BJ (cell line): ENCODE measurements around the gene RAB40C. TPM values are rescaled to one million over a fixed set of nuclear protein-coding genes. Genes with fewer than 3 reads are reported as not detected.

Experiments
- CTCF ChIA-PET: fragments of 350-600 bp; formaldehyde crosslinking; extraction: SDS; loops from one replicate; lab custom pipeline; 2021; ENCODE audit warnings: antibody characterized with exemption, inconsistent platforms; lab: Yijun Ruan, JAX
- POLR2A ChIA-PET: fragments of 300-600 bp; sonication (Branson Sonifier 250); formaldehyde crosslinking; extraction: SDS; loops from one replicate; lab custom pipeline; 2021; ENCODE audit warnings: antibody characterized with exemption; lab: Charles Lee
- DNase-seq: peaks from one replicate; pipeline ENCODE4 v3.0.0-alpha.2; 2011; ENCODE audit warnings: low read depth
- H3K27me3 ChIP-seq: 2 replicates; pipeline ENCODE4 v1.6.0; 2011; ENCODE audit warnings: low read length; ENCODE audit not compliant: control insufficient read depth, insufficient read depth
- H3K36me3 ChIP-seq: 2 replicates; pipeline ENCODE4 v1.5.1; 2011; ENCODE audit warnings: low read length; ENCODE audit not compliant: control insufficient read depth, insufficient read depth
- H3K4me3 ChIP-seq: 2 replicates; pipeline ENCODE4 v1.5.1; 2011; ENCODE audit warnings: low read depth, mild to moderate bottlenecking, control low read depth, low read length
- CTCF ChIP-seq: IDR thresholded peaks from 2 replicates; pipeline ENCODE4 v1.5.1; 2011; ENCODE audit warnings: low read depth, mild to moderate bottlenecking, control low read depth, inconsistent platforms, low read length, moderate library complexity; ENCODE audit not compliant: insufficient read depth
- polyA plus RNA-seq: library from polyadenylated mRNA; depleted of rRNA; stranded (reverse); fragments of >200 nt; gene quantifications from 2 replicates; pipeline ENCODE4 v1.2.3, GENCODE V29; 2011

Gene RAB40C
- polyA plus RNA-seq, 1 experiment, result 7.6 TPM

GRCh38 chr16:627454-628239, 37.8 kb downstream of the RAB40C start:
- ChIA-PET CTCF (no interaction called here), POLR2A (no interaction called here)
- Histone ChIP-seq H3K4me3 (no peak overlapping the region), H3K36me3 (peaks cover 6% of the 10 kb centered on the region), H3K27me3 (no peaks in the 10 kb centered on the region)
- no peak for DNase-seq
- TF ChIP-seq CTCF, result no peak

DNA sequence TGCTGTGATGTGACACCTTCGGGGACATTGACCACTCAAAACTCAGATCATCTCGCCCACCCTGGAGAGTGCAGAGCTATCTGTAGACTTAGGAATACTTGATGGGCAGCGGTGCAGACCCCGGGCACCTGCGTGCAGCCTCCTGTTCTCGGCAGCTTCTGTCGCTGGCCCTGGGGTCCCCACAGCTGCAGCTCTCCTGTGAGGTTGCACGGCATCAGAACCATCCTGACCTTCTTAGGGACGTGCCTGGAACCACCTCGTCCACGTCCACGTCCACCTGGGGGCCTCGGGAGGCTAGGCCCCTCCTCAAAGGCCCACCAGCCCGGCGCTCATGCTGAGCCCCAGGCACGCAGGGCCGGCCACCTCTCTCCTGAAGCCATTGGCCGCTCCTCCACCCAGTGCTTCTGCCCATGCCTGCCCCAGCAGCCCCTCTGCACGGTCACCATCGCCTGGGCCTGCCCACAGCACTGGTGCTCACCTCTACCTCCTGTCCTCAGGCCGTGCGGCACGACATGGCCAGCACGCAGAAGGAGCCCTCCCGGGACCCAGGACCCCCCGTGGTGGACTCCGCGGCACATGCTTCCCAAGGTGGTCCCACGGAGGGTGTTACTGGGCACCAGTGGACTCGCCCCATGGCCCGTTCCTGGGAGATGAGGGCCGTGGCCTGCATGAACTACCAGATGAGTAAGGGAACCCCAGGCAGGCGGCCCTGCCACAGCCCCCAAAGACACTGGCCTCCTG, 38.6 kb downstream of the RAB40C start:
- ChIA-PET CTCF (no interaction called here), POLR2A (no interaction called here)
- TF ChIP-seq CTCF, result no peak
- Histone ChIP-seq H3K4me3 (no peak overlapping the region), H3K36me3 (peaks cover 12% of the 10 kb centered on the region), H3K27me3 (no peaks in the 10 kb centered on the region)
- no peak for DNase-seq

GRCh38 chr16:629185-629832, 39.4 kb downstream of the RAB40C start:
- no peak for DNase-seq
- Histone ChIP-seq H3K36me3 (peaks cover 17% of the 10 kb centered on the region), H3K27me3 (no peaks in the 10 kb centered on the region), H3K4me3 (no peak overlapping the region)
- no peak for TF ChIP-seq CTCF
- CTCF ChIA-PET, result no interaction called here
- POLR2A ChIA-PET, result no interaction called here

DNA sequence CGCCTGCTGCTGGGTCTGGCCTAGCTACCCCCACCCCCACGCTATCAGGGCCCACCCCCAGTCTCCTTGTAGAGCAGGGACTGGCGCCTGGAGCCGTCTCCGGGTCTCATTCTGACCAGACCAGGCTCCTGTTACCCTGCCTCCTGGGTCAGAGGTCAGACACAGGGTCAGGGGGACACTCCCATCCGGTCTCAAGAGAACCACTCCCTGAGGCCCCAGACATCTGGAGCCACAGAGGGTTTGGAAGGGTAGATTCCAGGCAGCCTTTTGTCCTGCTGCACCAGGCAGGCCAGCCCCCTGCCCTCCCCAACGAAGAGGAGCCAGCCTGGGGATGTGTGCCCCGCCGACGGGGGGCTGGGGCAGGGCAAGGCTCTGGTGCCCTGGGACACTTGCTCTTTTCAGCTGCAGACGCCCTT, 40.0 kb downstream of the RAB40C start:
- ChIA-PET POLR2A (no interaction called here), CTCF (no interaction called here)
- peaks cover 17% of the 10 kb centered on the region for H3K36me3 ChIP-seq
- no peak for TF ChIP-seq CTCF
- no peak for DNase-seq
- H3K27me3 ChIP-seq, result no peaks in the 10 kb centered on the region
- no peak overlapping the region for H3K4me3 ChIP-seq

DNA sequence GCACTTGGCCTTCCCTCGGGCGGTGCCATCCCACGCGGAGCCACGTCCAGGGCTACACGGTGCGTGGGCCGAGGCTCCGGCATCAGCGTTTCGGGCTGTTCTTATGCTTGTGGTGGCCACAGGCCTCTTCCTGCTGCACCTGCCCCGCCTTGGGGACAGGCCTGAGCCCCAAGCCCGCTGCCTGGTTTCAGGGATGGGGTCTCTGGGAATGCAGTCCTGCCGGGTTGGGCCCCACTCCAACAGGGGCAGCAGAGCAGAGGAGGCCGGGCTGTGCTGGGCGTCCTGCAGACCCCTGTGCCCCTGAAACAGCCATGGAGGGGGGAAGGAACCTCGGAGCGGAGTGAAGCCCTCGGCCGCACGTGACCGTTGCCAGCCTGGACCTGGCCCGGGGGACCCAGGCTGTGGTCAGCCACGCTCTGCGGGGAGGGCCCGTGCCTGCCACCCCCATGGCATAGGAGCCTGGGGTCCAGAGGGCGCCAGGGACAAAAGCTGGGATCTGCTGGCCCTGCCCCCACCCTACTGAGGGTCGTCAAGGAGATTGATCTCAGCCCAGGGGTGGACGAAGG, 40.5 kb downstream of the RAB40C start:
- H3K36me3 ChIP-seq, result peaks cover 17% of the 10 kb centered on the region
- no peaks in the 10 kb centered on the region for H3K27me3 ChIP-seq
- POLR2A ChIA-PET, result no interaction called here
- TF ChIP-seq CTCF, result no peak
- CTCF ChIA-PET, result no interaction called here
- no peak for DNase-seq
- H3K4me3 ChIP-seq, result no peak overlapping the region
